Measurements from ENCODE around the gene KCNC4.

KCNC4 gene

DNA sequence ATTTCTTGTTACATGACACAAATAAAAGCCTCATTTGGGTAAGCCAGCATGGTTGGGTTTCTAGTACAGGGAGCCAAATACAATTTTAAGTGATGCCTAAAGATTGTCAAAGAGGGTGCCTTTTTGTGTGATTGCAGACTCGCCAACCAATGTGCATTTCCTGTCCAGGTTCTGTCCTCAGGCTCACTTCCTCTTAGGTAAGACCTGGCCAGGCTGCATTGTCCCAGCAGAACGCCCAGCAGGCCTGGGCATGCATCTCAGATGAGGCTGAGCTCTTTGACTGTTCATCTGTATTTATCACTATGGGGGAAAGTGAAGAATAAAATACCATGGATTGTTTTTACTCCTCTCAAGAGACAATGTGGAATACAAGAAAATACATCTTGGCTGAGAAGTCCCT is 49.7 kb downstream of the KCNC4 start:
- no peak for DNase-seq

Data from stimulated activated CD4-positive, alpha-beta T cell treated with anti-CD3 and anti-CD28 coated beads, Interleukin-4, amount 100 ng/mL, for 24 hours (primary cell).